SU-DHL-6 (cell line): ENCODE results near the gene AMZ1.

ENCODE experiments used
- H2AFZ ChIP-seq: fragments of 200-600 bp; sonication (generic); 2 replicates; pipeline ENCODE4 v1.6.1; 2014; ENCODE audit warnings: low read depth, mild to moderate bottlenecking, moderate library complexity, mixed read lengths, antibody characterized with exemption, low read length; ENCODE audit not compliant: severe bottlenecking
- H3F3A ChIP-seq: fragments of 200-600 bp; shearing (Covaris generic); 2 replicates; pipeline ENCODE4 v1.6.0; 2016; ENCODE audit warnings: antibody characterized with exemption, mild to moderate bottlenecking; ENCODE audit not compliant: insufficient read depth
- H3K27ac ChIP-seq: fragments of 200-600 bp; sonication (generic); 2 replicates; pipeline ENCODE4 v1.5.1; 2016; ENCODE audit warnings: low read depth, mild to moderate bottlenecking, low read length, moderate library complexity, mixed read lengths
- H3K27me3 ChIP-seq: fragments of 200-600 bp; sonication (generic), shearing (Covaris generic); 2 replicates; pipeline ENCODE4 v1.6.0; 2014; ENCODE audit warnings: mild to moderate bottlenecking, low read length
- H3K36me3 ChIP-seq: fragments of 200-600 bp; sonication (generic); 2 replicates; pipeline ENCODE4 v1.6.1; 2014; ENCODE audit warnings: mild to moderate bottlenecking, low read length, mixed read lengths
- H3K4me2 ChIP-seq: fragments of 300-600, 200-600 bp; shearing (Covaris generic), sonication (generic); 2 replicates; pipeline ENCODE4 v1.6.0; 2014; ENCODE audit warnings: low read length, low read depth, mild to moderate bottlenecking; ENCODE audit not compliant: poor library complexity, severe bottlenecking
- H3K4me3 ChIP-seq: fragments of 200-600 bp; sonication (generic); 2 replicates; pipeline ENCODE4 v1.5.1; 2014; ENCODE audit warnings: antibody characterized with exemption, low read length, mild to moderate bottlenecking, mixed read lengths; ENCODE audit not compliant: insufficient read depth, poor library complexity, severe bottlenecking
- H3K79me2 ChIP-seq: fragments of 200-600 bp; sonication (generic); 2 replicates; pipeline ENCODE4 v1.6.1; 2014; ENCODE audit warnings: mild to moderate bottlenecking, low read length, moderate library complexity; ENCODE audit not compliant: insufficient read depth
- H3K9ac ChIP-seq: fragments of 200-600 bp; sonication (generic); 2 replicates; pipeline ENCODE4 v1.7.0; 2014; ENCODE audit warnings: mild to moderate bottlenecking, low read length
- H3K9me2 ChIP-seq: fragments of 200-600 bp; sonication (generic); replicated peaks from 2 replicates; pipeline ENCODE4 v1.6.1; 2014; ENCODE audit warnings: low read length; ENCODE audit not compliant: insufficient read depth
- H3K9me3 ChIP-seq: fragments of 200-600 bp; sonication (generic); 2 replicates; pipeline ENCODE4 v1.6.1; 2014; ENCODE audit warnings: low read length, mixed read lengths; ENCODE audit not compliant: insufficient read depth
- H4K20me1 ChIP-seq: fragments of 200-600 bp; sonication (generic); 2 replicates; pipeline ENCODE4 v1.6.1; 2014; ENCODE audit warnings: low read depth, mild to moderate bottlenecking, antibody characterized with exemption, low read length, moderate library complexity, mixed read lengths
- CTCF ChIP-seq: fragments of 200-600 bp; sonication (generic); IDR thresholded peaks from one replicate; pipeline ENCODE4 v1.5.1; 2017; ENCODE audit warnings: antibody characterized with exemption, mild to moderate bottlenecking, low read length, moderate library complexity; ENCODE audit not compliant: insufficient read depth, poor library complexity, severe bottlenecking
- EZH2phosphoT487 ChIP-seq: fragments of 200-600 bp; sonication (generic), shearing (Covaris generic); conservative IDR thresholded peaks from 2 replicates; pipeline ENCODE4 v1.6.1; 2018; ENCODE audit warnings: mild to moderate bottlenecking, antibody characterized with exemption, low read length, moderate library complexity, mixed read lengths

AMZ1 gene

DNA sequence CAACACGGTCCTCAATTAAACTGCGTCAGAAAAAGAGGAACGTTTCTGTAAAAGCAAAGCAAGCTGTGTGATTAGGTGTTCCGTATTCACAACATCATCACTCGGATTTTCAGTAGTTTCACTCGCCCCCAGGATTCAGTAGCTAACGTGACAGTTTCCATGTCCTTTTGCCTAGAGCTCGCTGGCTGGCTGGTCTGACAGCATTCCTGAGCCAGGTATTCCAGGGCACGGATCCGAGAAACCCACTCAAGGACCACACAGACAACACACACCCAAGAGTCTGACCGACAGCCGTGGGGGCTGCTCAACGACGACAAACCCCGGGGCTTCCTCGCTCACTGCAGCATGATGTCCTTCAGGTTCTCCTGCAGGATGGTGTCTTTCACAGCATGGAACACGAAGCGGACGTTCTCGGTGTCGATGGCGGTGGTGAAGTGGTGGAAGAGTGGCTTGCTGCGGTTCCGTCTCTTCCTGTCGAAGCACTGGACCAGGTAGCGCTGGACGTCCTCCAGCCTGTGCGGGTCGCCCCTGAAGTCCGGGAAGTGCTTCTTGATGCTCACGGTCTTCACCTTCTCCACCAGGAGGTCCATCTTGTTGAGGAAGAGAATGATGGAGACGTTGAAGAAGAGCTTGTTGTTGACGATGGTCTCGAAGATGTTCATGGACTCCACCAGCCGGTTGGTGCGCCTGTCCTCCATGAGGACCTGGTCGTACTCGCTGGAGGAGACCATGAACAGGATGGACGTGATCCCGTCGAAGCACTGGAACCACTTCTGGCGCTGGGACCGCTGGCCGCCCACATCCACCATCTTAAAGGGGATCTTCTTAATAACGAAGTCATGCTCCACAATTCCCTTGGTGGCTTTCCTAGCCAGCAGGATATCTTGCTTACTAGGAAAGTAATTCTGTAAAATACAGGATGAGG, 43.1 kb downstream of the AMZ1 start:
- Histone ChIP-seq H3F3A (no peaks in the 10 kb centered on the region), H3K4me2 (no peak overlapping the region), H3K9me2 (no peaks in the 10 kb centered on the region), H3K79me2 (no peaks in the 10 kb centered on the region), H3K36me3 (no peaks in the 10 kb centered on the region), H3K4me3 (no peak overlapping the region), H3K27me3 (no peaks in the 10 kb centered on the region), H3K9me3 (no peaks in the 10 kb centered on the region), H2AFZ (no peak overlapping the region), H3K27ac (no peak overlapping the region), H3K9ac (no peak overlapping the region), H4K20me1 (no peaks in the 10 kb centered on the region)
- TF ChIP-seq CTCF (no peak), EZH2phosphoT487 (no peak)

DNA sequence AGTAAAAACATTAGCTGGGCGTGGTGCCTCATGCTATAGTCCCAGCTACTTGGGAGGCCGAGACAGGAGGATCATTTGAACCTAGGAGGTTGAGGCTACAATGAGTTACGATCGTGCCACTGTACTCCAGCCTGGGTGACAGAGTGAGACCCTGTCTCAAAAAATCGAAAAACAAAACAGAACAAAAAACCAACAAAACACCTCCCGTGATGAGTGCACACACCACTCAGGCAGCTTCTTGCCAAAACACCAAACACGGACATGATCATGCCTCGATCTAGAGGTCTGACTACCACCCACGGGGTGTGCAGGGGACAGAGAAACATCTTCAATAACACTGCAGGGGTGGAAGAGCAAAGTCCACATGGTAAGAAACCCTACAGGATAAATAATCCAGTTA, 44.4 kb downstream of the AMZ1 start:
- H4K20me1 ChIP-seq: no peaks in the 10 kb centered on the region
- H3K9me2 ChIP-seq: no peaks in the 10 kb centered on the region
- H3K27ac ChIP-seq: no peak overlapping the region
- H3K4me2 ChIP-seq: no peak overlapping the region
- TF ChIP-seq EZH2phosphoT487: no peak
- TF ChIP-seq CTCF: no peak
- H3K4me3 ChIP-seq: no peak overlapping the region
- no peaks in the 10 kb centered on the region for H3F3A ChIP-seq
- no peaks in the 10 kb centered on the region for H3K9me3 ChIP-seq
- H3K79me2 ChIP-seq: no peaks in the 10 kb centered on the region
- no peak overlapping the region for H3K9ac ChIP-seq
- no peaks in the 10 kb centered on the region for H3K36me3 ChIP-seq
- no peaks in the 10 kb centered on the region for H3K27me3 ChIP-seq
- no peak overlapping the region for H2AFZ ChIP-seq

- Histone ChIP-seq H3K4me2 (no peak overlapping the region), H3K9ac (no peak overlapping the region), H3K9me3 (no peaks in the 10 kb centered on the region), H3K36me3 (no peaks in the 10 kb centered on the region), H3K4me3 (no peak overlapping the region), H3F3A (no peaks in the 10 kb centered on the region), H3K9me2 (no peaks in the 10 kb centered on the region), H2AFZ (no peak overlapping the region), H4K20me1 (no peaks in the 10 kb centered on the region), H3K79me2 (no peaks in the 10 kb centered on the region), H3K27ac (no peak overlapping the region), H3K27me3 (no peaks in the 10 kb centered on the region)
- TF ChIP-seq EZH2phosphoT487 (no peak), CTCF (no peak)
Observed at GRCh38 chr7:2732959-2733584, 45.1 kb downstream of the AMZ1 start.
